SK-MEL-5 (cell line): ENCODE results near the gene PAF1. TPM values are rescaled to one million over a fixed set of nuclear protein-coding genes. Genes with fewer than 3 reads are reported as not detected.
"Not testable (repeated sequence)": the region's sequence is repeated elsewhere in the genome, so short reads cannot be mapped to it uniquely, and the experiment has no call there.

Experiments
- DNase-seq: peaks from one replicate; pipeline ENCODE4 v3.0.0-alpha.2; 2016; ENCODE audit warnings: low read depth, low spot score
- in situ Hi-C: cut with HindIII; loops from 2 replicates; pipeline ENCODE4 v1.10.0; 2016; ENCODE audit warnings: low sequenced_read_pairs, high pct_unique_total_duplicates, low pct_unique_long_range_greater_than_20kb
- small RNA-seq, 2 experiments: library from RNA; depleted of rRNA; stranded (forward); fragments of <200 nt; gene quantifications; one replicate each; pipeline ENCODE3, GENCODE V24; 2014
- total RNA-seq: library from RNA; depleted of rRNA; stranded (reverse); fragments of >200 nt; shearing (Covaris generic); gene quantifications from 2 replicates; pipeline ENCODE4 v1.2.3, GENCODE V29; 2014; rRNA removed

The PAF1 gene
- total RNA-seq, 1 experiment from 2014 or later: 21.3 TPM

GRCh38 chr19:39350156-39350555 lies 40.8 kb downstream of the PAF1 start:
- in situ Hi-C loops: no loop called here
- no peak for DNase-seq

- no peak for DNase-seq
These were observed 41.6 kb downstream of the PAF1 start for GRCh38 chr19:39349326-39349725.

GRCh38 chr19:39347332-39348164 lies 43.4 kb downstream of the PAF1 start:
- in situ Hi-C loops: no loop called here
- no peak for DNase-seq

More at GRCh38 chr19:39349326-39349725, 41.6 kb downstream of the PAF1 start:
- in situ Hi-C loops: no loop called here

- in situ Hi-C loops: no loop called here
- no peak for DNase-seq
These were observed 45.0 kb downstream of the PAF1 start for GRCh38 chr19:39345956-39346355.

- in situ Hi-C loops: no loop called here
- no peak for DNase-seq
These were observed 48.1 kb downstream of the PAF1 start for GRCh38 chr19:39342647-39343305.

- in situ Hi-C loops: no loop called here
These were observed 48.9 kb downstream of the PAF1 start, which contains the start of gene SAMD4B for GRCh38 chr19:39341719-39342604. Gene SAMD4B, plus strand, starts transcription at chr19:39342421. Its CDS starts 14,473 bp downstream, at chr19:39356894.

GRCh38 chr19:39341129-39341718 lies 49.7 kb downstream of the PAF1 start:
- DNase-seq: no peak
- in situ Hi-C loops: no loop called here

More at GRCh38 chr19:39341719-39342604, 48.9 kb downstream of the PAF1 start, which contains the start of gene SAMD4B:
- peak; percentile 96 for DNase-seq

- DNase-seq, in situ Hi-C loops: not testable (repeated sequence)
These were observed 50.8 kb downstream of the PAF1 start for GRCh38 chr19:39340156-39340555.

- in situ Hi-C loops: no loop called here
- no peak for DNase-seq
These were observed 51.2 kb downstream of the PAF1 start for GRCh38 chr19:39339674-39340073.

GRCh38 chr19:39336483-39336882 lies 54.4 kb downstream of the PAF1 start:
- no peak for DNase-seq
- in situ Hi-C loops: no loop called here

Small RNAs within 50 kb of the gene (small RNA-seq; reads per million reads assigned to genes)
- gene AC011445.2: 0 reads per million in 2 experiments
- 0 reads per million in 2 experiments for gene MIR4530
- gene RN7SL566P: 0 to 0.19 reads per million in 2 experiments

Other genes starting within 250 kb of the PAF1 start
- 0.21 and 0.67 TPM in 2 replicates for gene NCCRP1, start 194.1 kb downstream of the PAF1 start, total RNA-seq
- not detected in 2 replicates for gene SYCN, start 186.8 kb downstream of the PAF1 start, total RNA-seq
- not detected in 2 replicates for gene IFNL3, start 146.1 kb downstream of the PAF1 start, total RNA-seq
- not detected in 2 replicates for gene IFNL4, start 142.2 kb downstream of the PAF1 start, total RNA-seq
- gene IFNL2, start 122.7 kb downstream of the PAF1 start, total RNA-seq: not detected in 2 replicates
- gene IFNL1, start 94.7 kb downstream of the PAF1 start, total RNA-seq: not detected in 2 replicates
- gene LRFN1, start 70.2 kb downstream of the PAF1 start, total RNA-seq: 1.6 TPM in 2 replicates
- gene GMFG, start 55.1 kb downstream of the PAF1 start, total RNA-seq: 0.58 and 0.88 TPM in 2 replicates
- 69.9 and 78.5 TPM in 2 replicates for gene SAMD4B, start 48.7 kb downstream of the PAF1 start, total RNA-seq
- 20.9 and 23.2 TPM in 2 replicates for gene MED29, start 272 bp upstream of the PAF1 start, total RNA-seq
- 2.6 and 3.1 TPM in 2 replicates for gene ZFP36, start 15.7 kb upstream of the PAF1 start, total RNA-seq
- 22.3 and 27.2 TPM in 2 replicates for gene PLEKHG2, start 21.6 kb upstream of the PAF1 start, total RNA-seq
- gene RPS16, start 44.8 kb upstream of the PAF1 start, total RNA-seq: 66.0 and 110 TPM in 2 replicates
- 98.8 and 113 TPM in 2 replicates for gene SUPT5H, start 54.5 kb upstream of the PAF1 start, total RNA-seq
- 431 and 474 TPM in 2 replicates for gene TIMM50, start 89.7 kb upstream of the PAF1 start, total RNA-seq
- 42.4 and 45.3 TPM in 2 replicates for gene DLL3, start 107.8 kb upstream of the PAF1 start, total RNA-seq
- not detected in 2 replicates for gene SELENOV, start 124.0 kb upstream of the PAF1 start, total RNA-seq
- 4.2 and 4.3 TPM in 2 replicates for gene EID2B, start 141.7 kb upstream of the PAF1 start, total RNA-seq
- 16.7 and 20.7 TPM in 2 replicates for gene EID2, start 149.1 kb upstream of the PAF1 start, total RNA-seq
- not detected in 2 replicates for gene LGALS13, start 211.4 kb upstream of the PAF1 start, total RNA-seq